HL-60 (cell line): Measurements from ENCODE around the gene CPAMD8.

Experiments used
- DNase-seq, 2 experiments: peaks; one replicate each; pipeline ENCODE4 v3.0.0-alpha.2; 2010 to 2020; ENCODE audit warnings: low read depth in 1 of 2, low spot score in 1 of 2
- H3K27ac ChIP-seq: fragments of 250-450 bp; sonication (Bioruptor Pico); replicated peaks from 2 replicates; pipeline ENCODE4 v1.5.1; 2020; ENCODE audit warnings: mild to moderate bottlenecking, moderate library complexity
- H3K27me3 ChIP-seq: fragments of 250-450 bp; sonication (Bioruptor Pico); 2 replicates; pipeline ENCODE4 v1.5.1; 2021; ENCODE audit warnings: mild to moderate bottlenecking, moderate library complexity; ENCODE audit not compliant: insufficient read depth, poor library complexity, severe bottlenecking
- H3K4me3 ChIP-seq: replicated peaks from 2 replicates; pipeline ENCODE4 v1.5.1; 2011; ENCODE audit warnings: mild to moderate bottlenecking, control low read depth, low read length; ENCODE audit not compliant: insufficient read depth
- CTCF ChIP-seq: IDR thresholded peaks from one replicate; pipeline ENCODE4 v1.5.1; 2011; ENCODE audit warnings: low read length, control low read depth, inconsistent platforms; ENCODE audit not compliant: insufficient read depth
- GABPA ChIP-seq: IDR thresholded peaks from 2 replicates; pipeline ENCODE4 v1.6.1; 2012; ENCODE audit warnings: low read depth
- POLR2AphosphoS5 ChIP-seq: IDR thresholded peaks from 2 replicates; pipeline ENCODE4 v1.6.1; 2012; ENCODE audit warnings: low read depth
- REST ChIP-seq: IDR thresholded peaks from 2 replicates; pipeline ENCODE4 v1.6.1; 2012; ENCODE audit warnings: low read depth; ENCODE audit not compliant: insufficient replicate concordance
- SPI1 ChIP-seq: IDR thresholded peaks from 2 replicates; pipeline ENCODE4 v1.6.1; 2012; ENCODE audit warnings: low read depth, mild to moderate bottlenecking, borderline replicate concordance

CPAMD8 gene

GRCh38 chr19:17037184-17037583 lies 10.6 kb upstream of the CPAMD8 start:
- Histone ChIP-seq H3K27ac (no peak overlapping the region), H3K4me3 (no peak overlapping the region), H3K27me3 (peaks cover 3% of the 10 kb centered on the region)
- no peak for TF ChIP-seq SPI1
- no peak for TF ChIP-seq POLR2AphosphoS5
- TF ChIP-seq GABPA = no peak
- TF ChIP-seq CTCF = no peak
- no peak for TF ChIP-seq REST
- no peak for DNase-seq

- peaks cover 3% of the 10 kb centered on the region for H3K27me3 ChIP-seq
- no peak for DNase-seq
- TF ChIP-seq REST (no peak), GABPA (no peak), CTCF (no peak), SPI1 (no peak), POLR2AphosphoS5 (no peak)
- H3K4me3 ChIP-seq = no peak overlapping the region
- no peak overlapping the region for H3K27ac ChIP-seq
Measured at GRCh38 chr19:17036640-17037039, 10.0 kb upstream of the CPAMD8 start.

GRCh38 chr19:17035842-17036424 lies 9.3 kb upstream of the CPAMD8 start:
- peaks cover 3% of the 10 kb centered on the region for H3K27me3 ChIP-seq
- H3K4me3 ChIP-seq = no peak overlapping the region
- TF ChIP-seq GABPA (peak; percentile 63; the same call in 1 of the 2 replicates), REST (no peak), SPI1 (peak; percentile 95), POLR2AphosphoS5 (no peak), CTCF (no peak)
- DNase-seq = peak; percentile 69 to 81
- H3K27ac ChIP-seq = no peak overlapping the region
